Ammon's horn (tissue), 1 donor: ENCODE data around the gene TRABD2A.

Source experiments
- DNase-seq: peaks from one replicate; pipeline ENCODE4 v3.0.0-alpha.2; 2016; ENCODE audit warnings: low spot score

TRABD2A gene

GRCh38 chr2:84850471-84850870 lies 30.4 kb downstream of the TRABD2A start:
- no peak for DNase-seq

GRCh38 chr2:84849271-84849952 lies 31.5 kb downstream of the TRABD2A start:
- peak; percentile 81 for DNase-seq

- no peak for DNase-seq
Measured at GRCh38 chr2:84847326-84848050, 33.4 kb downstream of the TRABD2A start.

- DNase-seq, result no peak
Measured at GRCh38 chr2:84846741-84847142, 34.1 kb downstream of the TRABD2A start.

- DNase-seq, result no peak
Measured at GRCh38 chr2:84846041-84846663, 34.7 kb downstream of the TRABD2A start.

GRCh38 chr2:84844141-84844540 lies 36.7 kb downstream of the TRABD2A start:
- DNase-seq, result no peak

- DNase-seq, result no peak
Measured at GRCh38 chr2:84841577-84841976, 39.3 kb downstream of the TRABD2A start.

- no peak for DNase-seq
Measured at GRCh38 chr2:84840306-84840705, 40.6 kb downstream of the TRABD2A start.

- no peak for DNase-seq
Measured at GRCh38 chr2:84839851-84840250, 41.0 kb downstream of the TRABD2A start.

- no peak for DNase-seq
Measured at GRCh38 chr2:84838434-84839145, 42.3 kb downstream of the TRABD2A start.

- no peak for DNase-seq
Measured at GRCh38 chr2:84836215-84836614, 44.7 kb downstream of the TRABD2A start.

- DNase-seq, result no peak
Measured at GRCh38 chr2:84833481-84834150, 47.3 kb downstream of the TRABD2A start.

- DNase-seq, result peak; percentile 77
Measured at GRCh38 chr2:84832772-84833461, 48.0 kb downstream of the TRABD2A start.

GRCh38 chr2:84830758-84831500 lies 50.0 kb downstream of the TRABD2A start:
- no peak for DNase-seq

- DNase-seq, result peak; percentile 62
Measured at GRCh38 chr2:84830095-84830494, 50.8 kb downstream of the TRABD2A start.

- no peak for DNase-seq
Measured at GRCh38 chr2:84829693-84830092, 51.2 kb downstream of the TRABD2A start.

- no peak for DNase-seq
Measured at GRCh38 chr2:84827978-84828575, 52.8 kb downstream of the TRABD2A start.

- DNase-seq, result no peak
Measured at GRCh38 chr2:84823788-84824187, 57.1 kb downstream of the TRABD2A start.

- no peak for DNase-seq
Measured at GRCh38 chr2:84823229-84823628, 57.7 kb downstream of the TRABD2A start.

GRCh38 chr2:84821806-84822205 lies 59.1 kb downstream of the TRABD2A start:
- no peak for DNase-seq
